Activated T-helper 2 cell treated with anti-CD3 and anti-CD28 coated beads, Interferon-gamma antibody, Interleukin-2, Interleukin-4, amounts not matched to agents 10 μg/mL and 5 μg/mL and 100 μg/mL, durations not matched to agents 14 hours and 24 hours and 36 hours (primary cell): ENCODE results near the gene SPEM2. TPM values are rescaled to one million over a fixed set of nuclear protein-coding genes. Genes with fewer than 3 reads are reported as not detected.

Experiments used
- DNase-seq: peaks from one replicate; pipeline ENCODE4 v3.0.0; 2021; ENCODE audit warnings: low spot score
- H3K27ac Mint-ChIP-seq: one replicate; pipeline ENCODE4 v1.8.0; 2021; ENCODE audit warnings: mixed read lengths
- H3K27me3 Mint-ChIP-seq: one replicate; pipeline ENCODE4 v1.8.0; 2021; ENCODE audit warnings: low read depth, mixed read lengths
- H3K36me3 Mint-ChIP-seq: one replicate; pipeline ENCODE4 v1.8.0; 2021; ENCODE audit warnings: low read depth, mixed read lengths
- H3K4me1 Mint-ChIP-seq: one replicate; pipeline ENCODE4 v1.8.0; 2021; ENCODE audit warnings: low read depth, mixed read lengths
- H3K4me3 Mint-ChIP-seq: one replicate; pipeline ENCODE4 v1.8.0; 2021; ENCODE audit warnings: low read depth, mild to moderate bottlenecking, moderate library complexity, mixed read lengths
- H3K9me3 Mint-ChIP-seq: one replicate; pipeline ENCODE4 v1.8.0; 2021; ENCODE audit warnings: mixed read lengths
- intact Hi-C: fragments of 100-400 bp; cut with micrococcal nuclease; formaldehyde crosslinking; loops from one replicate; pipeline ENCODE4 v1.15.1; 2023
- total RNA-seq: library from RNA; stranded (reverse); gene quantifications from 2 replicates; pipeline ENCODE4 v1.2.3, GENCODE V29; 2022

Gene SPEM2
- total RNA-seq, 1 donor from 2014 or later, result not detected

- H3K27ac Mint-ChIP-seq, result no peak overlapping the region
- no peak for DNase-seq
- H3K4me3 Mint-ChIP-seq, result no peak overlapping the region
- peaks cover 53% of the 10 kb centered on the region for H3K27me3 Mint-ChIP-seq
- intact Hi-C loops, result no loop called here
- no peaks in the 10 kb centered on the region for H3K9me3 Mint-ChIP-seq
- H3K4me1 Mint-ChIP-seq, result peaks cover 29% of the 10 kb centered on the region
- H3K36me3 Mint-ChIP-seq, result peaks cover 27% of the 10 kb centered on the region
Measured at GRCh38 chr17:7442142-7442541, 16.7 kb downstream of the SPEM2 start.

- H3K4me3 Mint-ChIP-seq, result no peak overlapping the region
- peaks cover 27% of the 10 kb centered on the region for H3K36me3 Mint-ChIP-seq
- H3K27me3 Mint-ChIP-seq, result peaks cover 56% of the 10 kb centered on the region
- H3K27ac Mint-ChIP-seq, result no peak overlapping the region
- intact Hi-C loops, result no loop called here
- no peaks in the 10 kb centered on the region for H3K9me3 Mint-ChIP-seq
- no peak for DNase-seq
- H3K4me1 Mint-ChIP-seq, result peaks cover 22% of the 10 kb centered on the region
Measured at GRCh38 chr17:7443499-7444485, 18.4 kb downstream of the SPEM2 start.

- H3K27me3 Mint-ChIP-seq, result peaks cover 52% of the 10 kb centered on the region
- no peaks in the 10 kb centered on the region for H3K9me3 Mint-ChIP-seq
- DNase-seq, result no peak
- no peak within 1 kb of the TSS for H3K27ac Mint-ChIP-seq
- H3K36me3 Mint-ChIP-seq, result peaks cover 24% of the 10 kb centered on the region
- intact Hi-C loops, result loop anchor here (1.0 kb wide), 1 partner anchor 10 kb away; no protein-coding TSS in a partner anchor
- peak within 1 kb of the TSS; percentile 69 for H3K4me3 Mint-ChIP-seq
- H3K4me1 Mint-ChIP-seq, result peaks cover 17% of the 10 kb centered on the region
Measured at GRCh38 chr17:7444682-7445618, 19.5 kb downstream of the SPEM2 start, which contains the start of gene CHRNB1. Gene CHRNB1, plus strand, starts transcription at chr17:7445061. Its CDS starts 67 bp downstream, at chr17:7445128.

- peak; percentile 30 for DNase-seq
- Mint-ChIP-seq H3K4me3 (peak overlapping the region; percentile 69), H3K9me3 (no peaks in the 10 kb centered on the region), H3K4me1 (peaks cover 14% of the 10 kb centered on the region), H3K27ac (no peak overlapping the region), H3K36me3 (peaks cover 27% of the 10 kb centered on the region), H3K27me3 (peaks cover 48% of the 10 kb centered on the region)
- intact Hi-C loops, result loop anchor here (1.0 kb wide), 1 partner anchor 10 kb away; no protein-coding TSS in a partner anchor
Measured at GRCh38 chr17:7445619-7445968, 20.2 kb downstream of the SPEM2 start.

GRCh38 chr17:7448461-7448860 lies 23.0 kb downstream of the SPEM2 start:
- intact Hi-C loops, result no loop called here
- DNase-seq, result no peak
- no peaks in the 10 kb centered on the region for H3K9me3 Mint-ChIP-seq
- peaks cover 18% of the 10 kb centered on the region for H3K36me3 Mint-ChIP-seq
- H3K27me3 Mint-ChIP-seq, result peaks cover 31% of the 10 kb centered on the region
- H3K4me3 Mint-ChIP-seq, result no peak overlapping the region
- H3K4me1 Mint-ChIP-seq, result peaks cover 15% of the 10 kb centered on the region
- no peak overlapping the region for H3K27ac Mint-ChIP-seq

GRCh38 chr17:7459961-7460545 lies 34.6 kb downstream of the SPEM2 start:
- DNase-seq, result no peak
- no peak overlapping the region for H3K4me3 Mint-ChIP-seq

GRCh38 chr17:7460850-7461660 lies 35.6 kb downstream of the SPEM2 start:
- no peaks in the 10 kb centered on the region for H3K27me3 Mint-ChIP-seq
- peaks cover 8% of the 10 kb centered on the region for H3K4me1 Mint-ChIP-seq
- H3K9me3 Mint-ChIP-seq, result no peaks in the 10 kb centered on the region
- no peak overlapping the region for H3K27ac Mint-ChIP-seq
- no peak for DNase-seq
- intact Hi-C loops, result no loop called here
- peaks cover 17% of the 10 kb centered on the region for H3K36me3 Mint-ChIP-seq
- H3K4me3 Mint-ChIP-seq, result no peak overlapping the region

More at GRCh38 chr17:7459961-7460545, 34.6 kb downstream of the SPEM2 start:
- Mint-ChIP-seq H3K36me3 (peaks cover 17% of the 10 kb centered on the region), H3K27ac (no peak overlapping the region), H3K27me3 (no peaks in the 10 kb centered on the region), H3K4me1 (peaks cover 11% of the 10 kb centered on the region), H3K9me3 (no peaks in the 10 kb centered on the region)
- intact Hi-C loops, result no loop called here

GRCh38 chr17:7462474-7463371 lies 37.3 kb downstream of the SPEM2 start:
- no peaks in the 10 kb centered on the region for H3K9me3 Mint-ChIP-seq

DNA sequence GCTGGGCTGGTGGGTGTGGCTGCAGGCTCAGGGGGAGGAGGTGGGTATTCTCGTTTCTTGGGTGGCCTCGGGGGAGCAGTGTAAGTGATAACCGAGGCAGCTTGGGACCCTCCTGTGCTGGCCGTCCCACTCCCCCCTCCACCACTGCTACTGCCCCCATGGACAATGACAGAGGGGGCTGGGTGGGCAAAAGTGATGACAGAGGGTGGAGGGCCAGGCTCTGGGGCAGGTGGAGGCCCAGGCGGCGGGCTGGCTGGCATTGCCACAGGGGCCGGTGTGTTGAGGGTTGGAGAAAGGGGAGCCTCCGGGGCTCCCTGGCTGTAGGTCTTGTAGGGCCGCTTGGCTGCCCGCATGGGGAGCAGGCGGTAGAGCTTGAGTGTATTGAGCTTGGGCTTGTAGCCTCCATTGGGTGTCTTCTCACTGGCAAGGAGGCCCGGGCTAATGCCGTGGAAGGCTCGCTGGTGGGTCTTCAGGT lies 38.0 kb downstream of the SPEM2 start:
- H3K9me3 Mint-ChIP-seq, result no peaks in the 10 kb centered on the region
- no peaks in the 10 kb centered on the region for H3K4me1 Mint-ChIP-seq
- H3K27ac Mint-ChIP-seq, result no peak overlapping the region
- H3K36me3 Mint-ChIP-seq, result peaks cover 24% of the 10 kb centered on the region
- no peak for DNase-seq
- H3K4me3 Mint-ChIP-seq, result no peak overlapping the region
- H3K27me3 Mint-ChIP-seq, result no peaks in the 10 kb centered on the region
- intact Hi-C loops, result no loop called here

More at GRCh38 chr17:7462474-7463371, 37.3 kb downstream of the SPEM2 start:
- Mint-ChIP-seq H3K27me3 (no peaks in the 10 kb centered on the region), H3K4me1 (peaks cover under 1% of the 10 kb centered on the region), H3K4me3 (no peak overlapping the region), H3K27ac (no peak overlapping the region), H3K36me3 (peaks cover 24% of the 10 kb centered on the region)
- DNase-seq, result no peak
- intact Hi-C loops, result no loop called here

DNA sequence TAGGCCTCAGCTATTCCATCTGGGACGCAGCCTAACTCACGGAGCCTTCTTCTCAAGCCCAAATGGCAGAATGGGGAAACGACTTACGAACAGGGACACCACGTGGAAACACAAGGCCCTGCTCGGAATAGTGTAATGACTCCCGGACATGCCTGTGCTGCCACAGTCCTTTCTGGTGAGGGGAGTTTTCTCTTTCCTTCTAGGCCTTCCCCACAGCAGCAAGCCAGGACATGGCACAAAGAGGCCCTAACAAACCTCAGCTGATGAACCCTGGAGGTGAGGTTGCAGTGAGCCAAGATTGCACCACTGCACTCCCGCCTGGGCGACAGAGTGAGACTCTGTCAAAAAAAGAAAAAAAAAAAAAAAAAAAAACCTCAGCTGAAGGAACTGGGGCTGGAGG lies 38.7 kb downstream of the SPEM2 start:
- Mint-ChIP-seq H3K4me1 (no peaks in the 10 kb centered on the region), H3K36me3 (peaks cover 18% of the 10 kb centered on the region), H3K27ac (no peak overlapping the region), H3K27me3 (no peaks in the 10 kb centered on the region), H3K9me3 (no peaks in the 10 kb centered on the region), H3K4me3 (no peak overlapping the region)
- intact Hi-C loops, result no loop called here
- DNase-seq, result no peak
